Liver (tissue), 3 donors: Measurements from ENCODE around the gene GNAI2.

Experiments
- CTCF ChIP-seq: fragments of 150-350 bp; IDR thresholded peaks from 2 replicates; pipeline ENCODE4 v1.5.1; 2017; ENCODE audit warnings: improper control_type of control experiment, low read depth, low read length; ENCODE audit not compliant: missing input control
- EGR1 ChIP-seq, 2 donors: IDR thresholded peaks; 2 replicates each; pipeline ENCODE4 v1.6.1; 2016 to 2018; ENCODE audit warnings: antibody characterized with exemption in 2 of 2, low read depth in 2 of 2
- FOXA1 ChIP-seq: IDR thresholded peaks from 2 replicates; pipeline ENCODE4 v1.6.1; 2016; ENCODE audit warnings: antibody characterized with exemption
- GABPA ChIP-seq, 2 donors: IDR thresholded peaks in 1 of 2; conservative IDR thresholded peaks in 1 of 2; 2 replicates each; pipeline ENCODE4 v1.6.1; 2016; ENCODE audit warnings: antibody characterized with exemption in 2 of 2, mild to moderate bottlenecking in 1 of 2, moderate library complexity in 1 of 2
- JUND ChIP-seq, 2 donors: IDR thresholded peaks; 2 replicates each; pipeline ENCODE4 v1.6.1; 2016; ENCODE audit warnings: antibody characterized with exemption in 2 of 2
- MAX ChIP-seq: IDR thresholded peaks from 2 replicates; pipeline ENCODE4 v1.6.1; 2016; ENCODE audit warnings: antibody characterized with exemption
- RAD21 ChIP-seq, 2 donors: IDR thresholded peaks; 2 replicates each; pipeline ENCODE4 v1.6.1; 2016; ENCODE audit warnings: antibody characterized with exemption in 2 of 2, mild to moderate bottlenecking in 2 of 2
- REST ChIP-seq: IDR thresholded peaks from 2 replicates; pipeline ENCODE4 v1.6.1; 2016; ENCODE audit warnings: antibody characterized with exemption, mild to moderate bottlenecking
- RXRA ChIP-seq, 2 donors: IDR thresholded peaks; 2 replicates each; pipeline ENCODE4 v1.6.1; 2017 to 2018; ENCODE audit warnings: antibody characterized with exemption in 2 of 2, mild to moderate bottlenecking in 1 of 2
- SP1 ChIP-seq: IDR thresholded peaks from 2 replicates; pipeline ENCODE4 v1.6.1; 2018; ENCODE audit warnings: antibody characterized with exemption, mild to moderate bottlenecking
- TAF1 ChIP-seq: conservative IDR thresholded peaks from 2 replicates; pipeline ENCODE4 v1.6.1; 2016; ENCODE audit warnings: antibody characterized with exemption, mild to moderate bottlenecking
- YY1 ChIP-seq: IDR thresholded peaks from 2 replicates; pipeline ENCODE4 v1.6.1; 2016; ENCODE audit warnings: antibody characterized with exemption, mild to moderate bottlenecking
- ZBTB33 ChIP-seq: IDR thresholded peaks from 2 replicates; pipeline ENCODE4 v1.6.1; 2016; ENCODE audit warnings: antibody characterized with exemption
- donor health status: healthy.
- donor health status: healthy.

- TF ChIP-seq CTCF = no peak
- no peak for TF ChIP-seq JUND (IDR thresholded peaks at IDR 0.05)
- no peak for TF ChIP-seq GABPA (IDR thresholded peaks at IDR 0.05 in 1 of 2, conservative IDR thresholded peaks at IDR 0.05 in 1 of 2)
- no peak for TF ChIP-seq REST
- TF ChIP-seq MAX = no peak
- no peak for TF ChIP-seq SP1
- TF ChIP-seq TAF1 = no peak
- TF ChIP-seq RXRA (IDR thresholded peaks at IDR 0.05) = no peak
- no peak for TF ChIP-seq RAD21 (IDR thresholded peaks at IDR 0.05)
- TF ChIP-seq EGR1 (IDR thresholded peaks at IDR 0.05; ENCODE audit: low read depth in 2 of 2) = no peak
- no peak for TF ChIP-seq YY1
- TF ChIP-seq FOXA1 = no peak
- no peak for TF ChIP-seq ZBTB33
These were observed 5.2 kb downstream of the GNAI2 start for GRCh38 chr3:50241163-50241562.
